Prostate gland (tissue), 2 donors: ENCODE data around the gene BMPR2. TPM values are rescaled to one million over a fixed set of nuclear protein-coding genes. Genes with fewer than 3 reads are reported as not detected.
"Not testable (repeated sequence)": the region's sequence is repeated elsewhere in the genome, so short reads cannot be mapped to it uniquely, and the experiment has no call there.

Source experiments
- DNase-seq: peaks from one replicate; pipeline ENCODE4 v3.0.0-alpha.2; 2019; ENCODE audit warnings: low spot score
- H3K27ac ChIP-seq, 2 donors: fragments of 200-600 bp; sonication (generic); 2 replicates each; pipeline ENCODE4 v1.5.1; 2017 to 2019
- H3K27me3 ChIP-seq: fragments of 200-600 bp; sonication (generic); replicated peaks from 2 replicates; pipeline ENCODE4 v1.5.1; 2019; ENCODE audit not compliant: insufficient read depth
- H3K36me3 ChIP-seq, 2 donors: fragments of 200-600 bp; sonication (generic); 1 replicate in 1 of 2; 2 replicates in 1 of 2; pipeline versions ENCODE4 v1.5.1 to v1.8.1; 2017 to 2019
- H3K4me1 ChIP-seq: fragments of 200-600 bp; sonication (generic); replicated peaks from 2 replicates; pipeline ENCODE4 v1.5.1; 2019
- H3K4me3 ChIP-seq, 2 donors: fragments of 200-600 bp; sonication (generic); 2 replicates each; pipeline ENCODE4 v1.5.1; 2017 to 2019
- H3K9me3 ChIP-seq: fragments of 200-600 bp; sonication (generic); 2 replicates; pipeline ENCODE4 v1.5.1; 2017
- CTCF ChIP-seq, 4 experiments: fragments of 200-600 bp in 2 of 4; fragments of 450-650 bp in 2 of 4; sonication (generic) in 2 of 4; IDR thresholded peaks; 1 replicate in 3 of 4; 2 replicates in 1 of 4; pipeline ENCODE4 v1.5.1; 2016 to 2019; ENCODE audit warnings: antibody characterized with exemption in 4 of 4, mild to moderate bottlenecking in 2 of 4, moderate library complexity in 2 of 4
- POLR2A ChIP-seq: fragments of 450-650 bp; IDR thresholded peaks from one replicate; pipeline ENCODE4 v1.6.1; 2016; ENCODE audit warnings: antibody characterized with exemption, mild to moderate bottlenecking
- POLR2AphosphoS5 ChIP-seq: sonication (generic); formaldehyde crosslinking; IDR thresholded peaks from one replicate; pipeline ENCODE4 v1.6.1; 2017; ENCODE audit warnings: antibody characterized with exemption
- WGBS: methylation state at CpG from one replicate; pipeline ENCODE4 v1.1.5; 2018; 5-methylcytosine and 5-hydroxymethylcytosine counted together
- intact Hi-C: fragments of 100-400 bp; cut with DNase I; formaldehyde crosslinking; loops from one replicate; pipeline ENCODE4 v1.14.2; 2022
- total RNA-seq, 2 donors: library from RNA; depleted of rRNA; stranded (reverse); fragments of >200 nt; gene quantifications; one replicate each; pipeline ENCODE4 v1.1.0, GENCODE V29; 2016

BMPR2 gene
- total RNA-seq, 2 donors from 2014 or later, result 41.1 to 69.9 TPM

GRCh38 chr2:202495230-202495604 lies 119.1 kb downstream of the BMPR2 start:
- intact Hi-C loops, result no loop called here
- H3K27ac ChIP-seq, result peak overlapping the region in 1 of 2 donors; percentile 49
- H3K36me3 ChIP-seq, result no peaks in the 10 kb centered on the region

GRCh38 chr2:202496835-202497472 lies 120.8 kb downstream of the BMPR2 start:
- DNase-seq, intact Hi-C loops, H3K27me3 ChIP-seq, H3K36me3 ChIP-seq, H3K4me1 ChIP-seq, H3K9me3 ChIP-seq, H3K4me3 ChIP-seq, H3K27ac ChIP-seq: not testable (repeated sequence)
- WGBS, result 95% methylated on average over 29 of the region's 38 CpGs

More at GRCh38 chr2:202495230-202495604, 119.1 kb downstream of the BMPR2 start:
- Histone ChIP-seq H3K4me1 (no peaks in the 10 kb centered on the region), H3K27me3 (no peaks in the 10 kb centered on the region), H3K9me3 (no peaks in the 10 kb centered on the region), H3K4me3 (no peak overlapping the region)
- 91% methylated on average over 23 of the region's 23 CpGs for WGBS
- no peak for TF ChIP-seq CTCF (IDR thresholded peaks at IDR 0.05)
- TF ChIP-seq POLR2A, result no peak
- no peak for TF ChIP-seq POLR2AphosphoS5
- no peak for DNase-seq

GRCh38 chr2:202497473-202497866 lies 121.3 kb downstream of the BMPR2 start:
- WGBS, result 94% methylated on average over 7 of the region's 7 CpGs
- H3K36me3 ChIP-seq, H3K4me3 ChIP-seq, H3K4me1 ChIP-seq, intact Hi-C loops, H3K27me3 ChIP-seq, DNase-seq, H3K27ac ChIP-seq, H3K9me3 ChIP-seq: not testable (repeated sequence)

- DNase-seq, H3K36me3 ChIP-seq, H3K27ac ChIP-seq, H3K9me3 ChIP-seq, intact Hi-C loops, H3K4me1 ChIP-seq, H3K27me3 ChIP-seq, H3K4me3 ChIP-seq: not testable (repeated sequence)
- WGBS, result 92% methylated on average over 7 of the region's 7 CpGs
Measured at GRCh38 chr2:202499841-202500240, 123.7 kb downstream of the BMPR2 start.

GRCh38 chr2:202503276-202503675 lies 127.1 kb downstream of the BMPR2 start:
- H3K27ac ChIP-seq, H3K4me3 ChIP-seq, H3K4me1 ChIP-seq, intact Hi-C loops, H3K27me3 ChIP-seq, H3K9me3 ChIP-seq, DNase-seq, H3K36me3 ChIP-seq: not testable (repeated sequence)
- WGBS, result 98% methylated on average over 18 of the region's 21 CpGs

- Histone ChIP-seq H3K4me3 (no peak overlapping the region), H3K27ac (no peak overlapping the region), H3K9me3 (no peaks in the 10 kb centered on the region), H3K4me1 (no peaks in the 10 kb centered on the region), H3K36me3 (no peaks in the 10 kb centered on the region), H3K27me3 (no peaks in the 10 kb centered on the region)
- intact Hi-C loops, result no loop called here
- no peak for TF ChIP-seq POLR2A
- no peak for TF ChIP-seq POLR2AphosphoS5
- TF ChIP-seq CTCF (IDR thresholded peaks at IDR 0.05), result no peak
- 69% methylated on average over 2 of the region's 2 CpGs for WGBS
- no peak for DNase-seq
Measured at GRCh38 chr2:202508686-202509085, 132.6 kb downstream of the BMPR2 start.

- H3K4me1 ChIP-seq, result no peaks in the 10 kb centered on the region
- no peak for DNase-seq
- H3K36me3 ChIP-seq, result peaks cover 0 to 5% of the 10 kb centered on the region in 2 donors
- H3K9me3 ChIP-seq, result no peaks in the 10 kb centered on the region
- TF ChIP-seq POLR2A (no peak), CTCF (IDR thresholded peaks at IDR 0.05) (no peak), POLR2AphosphoS5 (no peak)
- WGBS, result 95% methylated on average over 3 of the region's 3 CpGs
- no peak overlapping the region for H3K4me3 ChIP-seq
- intact Hi-C loops, result no loop called here
- no peak overlapping the region for H3K27ac ChIP-seq
- H3K27me3 ChIP-seq, result no peaks in the 10 kb centered on the region
Measured at GRCh38 chr2:202510911-202511310, 134.8 kb downstream of the BMPR2 start.
